Fibroblast of mammary gland (primary cell): ENCODE data around the gene UBASH3A.

Experiments used
- DNase-seq: peaks from one replicate; pipeline ENCODE4 v3.0.0-alpha.2; 2010; ENCODE audit warnings: low read depth
- H3K4me3 ChIP-seq: 2 replicates; pipeline ENCODE4 v1.5.1; 2011; ENCODE audit warnings: low read depth, mild to moderate bottlenecking, low read length, moderate library complexity; ENCODE audit not compliant: control insufficient read depth
- CTCF ChIP-seq: conservative IDR thresholded peaks from 2 replicates; pipeline ENCODE4 v1.5.1; 2011; ENCODE audit warnings: low read depth, low read length, inconsistent platforms; ENCODE audit not compliant: control insufficient read depth, insufficient read depth

Gene UBASH3A

DNA sequence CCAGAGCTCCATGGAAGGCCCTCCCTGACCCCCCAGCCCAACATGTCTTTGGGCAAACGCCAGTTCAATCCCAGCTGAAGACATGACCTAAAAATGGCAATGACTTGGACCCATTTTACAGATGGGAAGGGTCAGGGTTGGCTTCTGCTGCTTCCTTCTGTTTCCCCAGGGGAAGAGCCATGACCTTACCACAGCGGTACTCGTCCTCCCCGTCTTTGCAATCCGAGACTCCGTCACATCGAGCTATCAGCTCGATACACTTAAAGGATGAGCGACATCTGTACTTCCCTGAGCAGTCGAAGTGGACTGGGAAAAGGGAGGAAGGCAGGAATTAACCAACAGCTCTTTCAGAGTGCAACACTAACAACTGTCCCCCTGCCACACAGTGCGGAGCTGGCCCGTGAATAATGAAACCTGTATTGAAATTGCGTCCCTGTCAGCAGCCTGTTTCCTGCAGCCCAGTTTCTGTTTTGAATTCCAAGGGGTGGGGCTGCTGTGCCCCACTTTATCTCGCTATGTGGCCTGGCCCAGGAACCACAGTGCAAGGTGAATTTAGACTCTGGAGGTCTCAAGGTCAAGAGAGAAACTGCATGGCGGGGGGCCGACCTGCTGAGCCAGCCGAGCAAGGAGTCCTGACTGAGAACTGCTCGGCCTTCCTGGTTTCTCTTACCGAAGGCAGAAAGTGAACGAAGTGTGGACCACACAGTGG is 14.8 kb upstream of the UBASH3A start:
- TF ChIP-seq CTCF: no peak
- no peak overlapping the region for H3K4me3 ChIP-seq
- DNase-seq: no peak

DNA sequence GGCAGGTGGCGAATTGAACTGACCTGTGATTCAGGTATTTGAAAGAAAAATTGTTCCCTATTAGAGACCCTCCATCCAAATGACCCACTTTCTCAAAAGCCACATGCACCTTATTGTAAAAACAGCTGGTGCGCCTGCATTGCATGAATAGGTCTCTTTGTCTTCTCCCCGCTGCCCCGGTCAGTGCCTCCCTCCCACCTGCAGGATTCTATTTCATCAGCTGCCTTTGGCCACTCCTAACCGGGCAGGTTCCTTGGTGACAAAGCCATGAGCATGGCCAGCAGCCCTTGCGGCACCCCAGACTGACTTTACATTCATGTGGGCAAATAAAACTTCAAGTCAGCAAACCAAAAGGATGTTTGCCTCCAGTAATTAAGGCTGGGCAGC is 14.3 kb upstream of the UBASH3A start:
- TF ChIP-seq CTCF: no peak
- no peak for DNase-seq
- no peak overlapping the region for H3K4me3 ChIP-seq

DNA sequence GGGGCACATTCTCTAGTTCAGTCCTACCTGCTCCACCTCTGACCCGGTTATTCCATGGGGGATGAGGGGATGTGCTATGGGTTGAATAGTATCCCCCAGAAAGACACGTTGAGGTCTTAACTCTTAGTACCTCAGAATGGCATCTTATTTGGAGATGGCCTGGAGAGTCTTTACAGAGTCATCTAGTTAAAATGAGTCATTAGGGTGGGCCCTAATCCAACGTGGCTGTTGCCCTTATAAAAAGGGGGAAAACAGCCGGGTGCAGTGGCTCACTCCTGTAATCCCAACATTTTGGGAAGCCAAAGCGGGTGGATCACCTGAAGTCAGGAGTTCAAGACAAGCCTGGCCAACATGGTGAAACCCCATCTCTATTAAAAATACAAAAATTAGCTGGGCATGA is 13.5 kb upstream of the UBASH3A start:
- DNase-seq: no peak
- H3K4me3 ChIP-seq: no peak overlapping the region
- no peak for TF ChIP-seq CTCF

GRCh38 chr21:42390696-42391095 is 13.0 kb upstream of the UBASH3A start:
- no peak overlapping the region for H3K4me3 ChIP-seq
- TF ChIP-seq CTCF: no peak
- DNase-seq: no peak

DNA sequence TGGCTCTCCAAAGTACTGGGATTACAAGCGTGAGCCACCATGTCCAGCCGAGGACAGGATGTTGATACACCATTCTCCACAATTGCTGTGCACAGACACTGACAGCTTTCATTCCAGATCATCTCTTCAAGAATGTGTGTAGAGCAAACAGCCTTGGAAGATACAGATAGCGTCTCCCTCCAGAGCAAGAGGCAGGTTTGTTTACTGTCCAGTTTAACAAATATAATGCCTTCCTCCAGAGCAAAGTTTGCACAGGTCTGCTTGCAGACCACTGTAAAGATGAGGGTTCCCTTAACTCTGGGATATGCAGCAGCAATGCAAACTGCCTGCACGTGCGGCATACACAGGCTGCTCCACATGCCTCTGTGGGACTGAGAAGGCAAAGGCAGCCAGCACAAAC is 12.4 kb upstream of the UBASH3A start:
- DNase-seq: no peak
- no peak for TF ChIP-seq CTCF
- no peak overlapping the region for H3K4me3 ChIP-seq

GRCh38 chr21:42392731-42393442 is 10.8 kb upstream of the UBASH3A start:
- TF ChIP-seq CTCF: no peak
- no peak for DNase-seq
- no peak overlapping the region for H3K4me3 ChIP-seq

DNA sequence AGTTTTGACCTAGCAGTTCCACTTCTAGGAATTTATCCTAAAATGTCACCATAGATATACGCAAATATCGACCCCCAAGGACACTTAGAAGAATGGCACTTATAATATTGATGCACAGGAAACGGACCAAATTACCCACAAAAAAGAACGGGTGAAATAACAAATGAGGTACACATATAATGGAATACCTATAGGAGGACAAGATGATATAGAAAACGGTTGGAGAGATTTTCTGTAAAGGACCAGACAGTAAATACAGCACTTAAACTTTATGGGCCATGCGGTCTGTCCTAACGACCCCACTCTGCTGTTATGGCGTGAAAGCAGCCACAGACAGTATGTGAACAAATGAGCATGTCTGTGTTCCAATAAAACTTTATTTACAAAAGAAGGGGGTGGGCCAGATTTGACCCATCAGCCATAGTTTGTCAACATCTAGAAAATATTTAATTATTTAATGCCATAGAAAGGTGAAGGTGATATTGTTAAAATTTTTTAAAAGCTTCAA is 10.2 kb upstream of the UBASH3A start:
- DNase-seq: no peak
- H3K4me3 ChIP-seq: no peak overlapping the region
- no peak for TF ChIP-seq CTCF
